ENCODE data around the gene ZFYVE28.
"Not testable (repeated sequence)": the region's sequence is repeated elsewhere in the genome, so short reads cannot be mapped to it uniquely, and the experiment has no call there.

ZFYVE28 gene

GRCh38 chr4:2247128-2248043, 171.1 kb downstream of the ZFYVE28 start:
- no peak for DNase-seq (ENCODE audit: low read depth)

GRCh38 chr4:2246384-2247127, 171.9 kb downstream of the ZFYVE28 start:
- DNase-seq (ENCODE audit: low read depth), result no peak

- DNase-seq (ENCODE audit: low read depth), result no peak
These were observed 172.6 kb downstream of the ZFYVE28 start for GRCh38 chr4:2245787-2246275.

- DNase-seq (ENCODE audit: low read depth), result no peak
These were observed 173.2 kb downstream of the ZFYVE28 start for GRCh38 chr4:2245057-2245786.

DNA sequence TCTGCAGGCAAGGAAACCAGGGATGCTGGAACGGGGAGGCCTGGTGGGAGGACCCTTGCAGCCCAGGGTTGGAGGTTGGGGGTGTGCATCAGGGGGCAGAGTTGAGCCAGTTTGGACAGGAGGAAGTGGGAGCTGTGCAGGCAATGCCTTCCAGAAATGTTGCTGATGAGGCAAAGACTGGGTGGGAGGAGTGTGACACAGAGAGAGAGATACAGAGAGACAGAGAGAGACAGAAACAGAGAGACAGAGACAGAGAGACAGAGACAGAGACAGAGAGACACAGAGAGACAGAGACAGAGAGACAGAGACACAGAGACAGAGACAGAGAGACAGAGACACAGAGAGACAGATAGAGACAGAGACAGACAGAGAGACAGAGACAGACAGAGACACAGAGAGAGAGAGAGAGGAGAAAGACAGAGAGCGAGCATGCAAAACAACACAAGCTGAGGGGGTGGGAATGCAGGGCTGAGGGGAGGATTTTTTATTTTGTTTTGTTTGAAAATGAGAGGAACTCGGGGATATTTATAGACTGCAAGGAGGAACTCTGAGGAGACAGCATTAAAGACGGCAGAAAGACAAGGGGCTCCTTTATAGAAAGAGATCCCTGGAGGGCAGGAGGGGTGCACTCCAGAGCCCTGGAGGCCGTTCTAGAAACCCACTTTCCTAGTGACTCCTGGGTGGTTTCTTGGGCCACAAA, 174.6 kb downstream of the ZFYVE28 start:
- DNase-seq (ENCODE audit: low read depth), result no peak

GRCh38 chr4:2241410-2242353, 176.8 kb downstream of the ZFYVE28 start, which contains the start of the genes HAUS3 and POLN:
Gene HAUS3 (minus strand): TSS chr4:2242121. CDS start chr4:2240946, 1,175 bp downstream.
Gene POLN (minus strand): TSS chr4:2242121. CDS start chr4:2229231, 12,890 bp downstream.
- DNase-seq (ENCODE audit: low read depth), result peak; percentile 98

GRCh38 chr4:2241003-2241402, 177.4 kb downstream of the ZFYVE28 start:
- DNase-seq (ENCODE audit: low read depth), result no peak

GRCh38 chr4:2236944-2237666, 181.3 kb downstream of the ZFYVE28 start:
- no peak for DNase-seq (ENCODE audit: low read depth)

GRCh38 chr4:2231082-2231481, 187.4 kb downstream of the ZFYVE28 start:
- no peak for DNase-seq (ENCODE audit: low read depth)

DNA sequence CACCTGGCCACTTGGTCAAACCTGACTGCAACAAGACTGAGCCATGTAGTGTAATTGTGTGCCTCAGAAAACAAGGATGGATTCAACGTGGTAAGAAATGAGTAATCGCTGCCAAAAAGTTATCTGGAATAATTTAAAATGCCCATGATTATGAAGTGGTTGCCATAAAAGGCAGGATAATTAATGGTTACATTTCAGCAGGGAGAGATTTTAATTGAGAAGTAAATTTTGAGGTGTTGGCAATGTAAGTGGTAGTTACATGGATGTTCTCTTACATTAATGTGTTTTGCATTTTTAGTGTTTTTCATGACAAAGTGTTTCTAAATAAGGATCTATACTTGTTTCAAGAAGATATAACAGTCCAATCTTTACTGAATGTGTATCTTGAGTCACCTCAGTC, 192.2 kb downstream of the ZFYVE28 start:
- DNase-seq (ENCODE audit: low read depth), result no peak

DNA sequence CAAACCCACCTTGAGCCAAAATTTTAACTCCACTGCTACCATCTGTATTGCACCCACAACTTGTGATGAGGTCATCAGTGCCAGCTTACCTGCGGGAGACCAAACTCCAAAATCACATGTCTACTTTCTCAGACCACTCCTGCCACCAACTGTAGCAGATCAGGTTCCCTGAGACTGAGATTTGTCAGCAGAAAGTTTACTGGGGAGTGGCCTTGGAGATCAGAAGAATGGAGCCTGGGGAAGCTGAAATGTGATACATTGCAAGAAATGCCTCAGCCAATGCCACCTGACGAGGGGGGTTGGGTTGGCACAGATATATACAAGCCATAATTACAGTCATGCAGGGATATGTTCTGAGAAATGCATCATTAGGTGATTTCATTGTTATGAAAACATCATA, 195.6 kb downstream of the ZFYVE28 start:
- no peak for DNase-seq (ENCODE audit: low read depth)

GRCh38 chr4:2221378-2221777, 197.1 kb downstream of the ZFYVE28 start:
- not testable (repeated sequence) for DNase-seq (ENCODE audit: low read depth)

DNA sequence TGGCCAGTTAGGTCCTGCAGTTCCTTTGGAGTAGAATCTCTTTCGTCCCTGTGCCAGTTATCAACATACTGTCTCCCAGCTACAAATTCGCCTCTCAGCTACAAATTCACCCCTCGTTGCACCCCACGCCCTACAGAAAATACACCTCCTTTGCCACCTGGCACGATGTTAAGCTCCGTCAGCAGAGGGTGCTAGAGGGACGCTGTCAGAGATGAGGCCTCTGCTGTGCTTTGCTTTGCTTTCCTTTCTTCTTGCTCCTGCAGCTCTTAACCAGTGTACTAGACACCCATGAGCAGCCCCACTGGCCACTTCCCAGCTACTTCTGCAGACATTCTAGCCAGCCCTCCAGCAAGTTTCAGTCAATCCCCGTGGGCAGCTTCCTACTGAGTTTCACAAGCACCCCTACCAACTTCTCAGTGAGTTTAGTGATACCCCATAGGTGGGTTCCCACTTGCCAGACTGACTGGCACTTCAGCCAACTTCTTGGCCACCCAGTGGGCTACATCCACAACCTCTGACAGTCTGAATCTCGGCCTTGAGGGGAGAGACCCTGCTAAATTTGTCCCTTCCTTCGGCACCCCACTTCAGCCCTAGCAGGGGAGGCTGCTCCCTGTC, 198.3 kb downstream of the ZFYVE28 start:
- peak; percentile 40 for DNase-seq (ENCODE audit: low read depth)

Data from T-helper 22 cell (primary cell).